Colonic mucosa (tissue), 4 donors: ENCODE results near the gene GDE1. TPM values are rescaled to one million over a fixed set of nuclear protein-coding genes. Genes with fewer than 3 reads are reported as not detected.

Experiments used
- DNase-seq: peaks from one replicate; pipeline ENCODE4 v3.0.0-alpha.2; 2020
- H3K27ac ChIP-seq: fragments of 200-600 bp; one replicate; pipeline ENCODE4 v1.8.0; 2021
- H3K27me3 ChIP-seq: fragments of 200-600 bp; one replicate; pipeline ENCODE4 v1.8.0; 2021
- H3K36me3 ChIP-seq: fragments of 200-600 bp; one replicate; pipeline ENCODE4 v1.8.0; 2021
- H3K4me1 ChIP-seq: fragments of 200-600 bp; one replicate; pipeline ENCODE4 v1.8.0; 2021; ENCODE audit warnings: mild to moderate bottlenecking
- H3K4me3 ChIP-seq: fragments of 200-600 bp; one replicate; pipeline ENCODE4 v1.8.0; 2021
- H3K9ac ChIP-seq, 2 donors: one replicate each; pipeline ENCODE4 v1.7.0; 2013; ENCODE audit warnings: control low read depth in 2 of 2, low read depth in 2 of 2, low read length in 2 of 2
- H3K9me3 ChIP-seq: fragments of 200-600 bp; one replicate; pipeline ENCODE4 v1.8.0; 2021
- intact Hi-C: fragments of 100-400 bp; cut with DNase I; formaldehyde crosslinking; loops from one replicate; pipeline ENCODE4 v1.14.1; 2022
- total RNA-seq, 2 donors: library from RNA; stranded (reverse); fragmentation: NEBNext Ultra II Directional in 1 of 2; extraction: Animal tissue kit (Norgen Biotek cat#: 25700) in 1 of 2; gene quantifications; one replicate each; pipeline ENCODE4 v1.2.1, GENCODE V29; 2021
- TF ChIP-seq, protein P1 (sequence below): fragments of 200-600 bp; IDR thresholded peaks from one replicate; pipeline ENCODE4 v1.8.0; 2022; ENCODE audit warnings: antibody characterized with exemption, mild to moderate bottlenecking
- donor health status: healthy.
- donor health status: DM: no; HTN: no; CAD: no.
- donor health status: DM: no; HTN: no; CAD: no.

GDE1 gene
- total RNA-seq, 2 donors from 2014 or later, result 81.6 to 128 TPM

DNA sequence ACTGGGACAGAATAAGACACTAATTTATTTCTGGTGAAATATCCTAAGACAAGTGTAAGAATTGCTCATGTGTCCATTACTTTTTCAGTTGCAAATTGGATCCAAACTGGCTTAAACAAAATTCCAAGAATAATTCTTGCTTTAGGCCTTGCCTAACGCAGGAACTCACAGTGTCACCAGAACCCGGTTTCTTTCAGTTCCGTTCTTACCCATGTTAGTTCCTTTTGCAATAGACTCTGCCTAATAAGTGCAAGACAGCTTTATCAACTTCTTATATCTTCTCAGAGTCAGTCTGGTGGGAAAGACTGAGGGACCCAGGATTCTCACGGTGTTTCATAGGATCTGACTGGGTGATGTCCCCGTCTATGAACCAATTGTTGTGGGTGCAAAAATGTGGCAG, 24.7 kb downstream of the GDE1 start:
- Histone ChIP-seq H3K9me3 (no peaks in the 10 kb centered on the region), H3K9ac (no peak overlapping the region), H3K36me3 (peaks cover 11% of the 10 kb centered on the region), H3K4me1 (no peaks in the 10 kb centered on the region), H3K4me3 (no peak overlapping the region), H3K27ac (no peak overlapping the region), H3K27me3 (no peaks in the 10 kb centered on the region)
- no peak for DNase-seq
- intact Hi-C loops, result no loop called here
- TF ChIP-seq, protein P1, sequence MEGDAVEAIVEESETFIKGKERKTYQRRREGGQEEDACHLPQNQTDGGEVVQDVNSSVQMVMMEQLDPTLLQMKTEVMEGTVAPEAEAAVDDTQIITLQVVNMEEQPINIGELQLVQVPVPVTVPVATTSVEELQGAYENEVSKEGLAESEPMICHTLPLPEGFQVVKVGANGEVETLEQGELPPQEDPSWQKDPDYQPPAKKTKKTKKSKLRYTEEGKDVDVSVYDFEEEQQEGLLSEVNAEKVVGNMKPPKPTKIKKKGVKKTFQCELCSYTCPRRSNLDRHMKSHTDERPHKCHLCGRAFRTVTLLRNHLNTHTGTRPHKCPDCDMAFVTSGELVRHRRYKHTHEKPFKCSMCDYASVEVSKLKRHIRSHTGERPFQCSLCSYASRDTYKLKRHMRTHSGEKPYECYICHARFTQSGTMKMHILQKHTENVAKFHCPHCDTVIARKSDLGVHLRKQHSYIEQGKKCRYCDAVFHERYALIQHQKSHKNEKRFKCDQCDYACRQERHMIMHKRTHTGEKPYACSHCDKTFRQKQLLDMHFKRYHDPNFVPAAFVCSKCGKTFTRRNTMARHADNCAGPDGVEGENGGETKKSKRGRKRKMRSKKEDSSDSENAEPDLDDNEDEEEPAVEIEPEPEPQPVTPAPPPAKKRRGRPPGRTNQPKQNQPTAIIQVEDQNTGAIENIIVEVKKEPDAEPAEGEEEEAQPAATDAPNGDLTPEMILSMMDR, result no peak

DNA sequence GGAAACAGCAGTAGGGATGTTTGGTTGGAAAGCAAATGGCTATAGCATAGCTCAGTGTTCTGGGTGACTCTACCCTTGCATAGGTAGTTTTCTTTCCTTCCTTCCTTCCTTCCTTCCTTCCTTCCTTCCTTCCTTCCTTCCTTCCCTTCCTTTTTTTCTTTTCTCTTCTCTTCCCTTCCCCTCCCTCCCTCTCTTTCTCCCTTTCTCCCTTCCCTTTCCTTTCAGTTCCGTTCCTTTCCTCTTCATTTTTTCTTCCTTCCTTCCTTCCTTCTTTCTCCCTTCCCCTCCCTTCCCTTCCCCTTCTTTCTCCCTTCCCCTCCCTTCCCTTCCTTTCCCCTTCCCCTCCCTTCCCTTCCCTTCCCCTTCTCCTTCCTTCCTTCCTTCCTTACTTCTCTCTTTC, 31.3 kb downstream of the GDE1 start:
- TF ChIP-seq, protein P1, result no peak
- Histone ChIP-seq H3K27ac (no peak overlapping the region), H3K9ac (no peak overlapping the region), H3K36me3 (no peaks in the 10 kb centered on the region), H3K4me3 (no peak overlapping the region), H3K27me3 (no peaks in the 10 kb centered on the region), H3K9me3 (no peaks in the 10 kb centered on the region), H3K4me1 (no peaks in the 10 kb centered on the region)
- intact Hi-C loops, result no loop called here
- no peak for DNase-seq

GRCh38 chr16:19488213-19488640, 33.7 kb downstream of the GDE1 start:
- H3K9me3 ChIP-seq, result no peaks in the 10 kb centered on the region
- DNase-seq, result peak; percentile 89
- H3K27ac ChIP-seq, result peak overlapping the region; percentile 82
- H3K27me3 ChIP-seq, result no peaks in the 10 kb centered on the region
- intact Hi-C loops, result no loop called here
- TF ChIP-seq, protein P1, result no peak
- H3K36me3 ChIP-seq, result no peaks in the 10 kb centered on the region
- H3K9ac ChIP-seq, result no peak overlapping the region
- H3K4me3 ChIP-seq, result no peak overlapping the region
- H3K4me1 ChIP-seq, result no peaks in the 10 kb centered on the region

DNA sequence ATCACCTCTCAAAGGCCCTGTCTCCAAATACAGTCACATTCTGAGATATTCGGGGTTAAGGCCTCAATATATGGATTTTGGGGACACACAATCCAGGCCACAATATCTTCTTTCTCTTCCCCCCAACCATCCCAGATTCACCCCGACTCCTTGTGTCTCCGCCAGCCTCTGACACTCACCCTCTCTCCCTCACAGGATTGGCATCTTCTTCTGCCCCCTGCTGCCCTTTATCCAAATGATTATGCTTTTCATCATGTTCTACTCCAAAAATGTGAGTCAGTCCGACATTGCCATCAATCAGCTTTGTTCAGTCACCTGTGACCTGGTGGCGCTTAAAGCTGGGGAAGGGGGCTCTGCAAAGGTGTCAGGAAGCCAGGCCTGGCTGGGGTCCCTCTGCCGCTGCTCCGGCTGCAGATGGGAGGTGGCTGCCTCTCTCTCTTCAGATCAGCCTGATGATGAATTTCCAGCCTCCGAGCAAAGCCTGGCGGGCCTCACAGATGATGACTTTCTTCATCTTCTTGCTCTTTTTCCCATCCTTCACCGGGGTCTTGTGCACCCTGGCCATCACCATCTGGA, 35.1 kb downstream of the GDE1 start:
- no peaks in the 10 kb centered on the region for H3K4me1 ChIP-seq
- intact Hi-C loops, result no loop called here
- H3K27me3 ChIP-seq, result no peaks in the 10 kb centered on the region
- TF ChIP-seq, protein P1, result no peak
- peak overlapping the region; percentile 82 for H3K27ac ChIP-seq
- H3K9me3 ChIP-seq, result no peaks in the 10 kb centered on the region
- H3K36me3 ChIP-seq, result no peaks in the 10 kb centered on the region
- H3K9ac ChIP-seq, result no peak overlapping the region
- no peak for DNase-seq
- H3K4me3 ChIP-seq, result no peak overlapping the region

GRCh38 chr16:19486051-19486450, 35.8 kb downstream of the GDE1 start:
- Histone ChIP-seq H3K9me3 (no peaks in the 10 kb centered on the region), H3K4me1 (no peaks in the 10 kb centered on the region), H3K27ac (no peak overlapping the region), H3K36me3 (no peaks in the 10 kb centered on the region), H3K27me3 (no peaks in the 10 kb centered on the region), H3K4me3 (no peak overlapping the region), H3K9ac (no peak overlapping the region)
- no peak for DNase-seq
- TF ChIP-seq, protein P1, result no peak
- intact Hi-C loops, result no loop called here
